ENCODE results near the gene NANOS3.
A peak's percentile ranks its signal among the peaks of the same experiment; 100 is the strongest.

NANOS3 gene

DNA sequence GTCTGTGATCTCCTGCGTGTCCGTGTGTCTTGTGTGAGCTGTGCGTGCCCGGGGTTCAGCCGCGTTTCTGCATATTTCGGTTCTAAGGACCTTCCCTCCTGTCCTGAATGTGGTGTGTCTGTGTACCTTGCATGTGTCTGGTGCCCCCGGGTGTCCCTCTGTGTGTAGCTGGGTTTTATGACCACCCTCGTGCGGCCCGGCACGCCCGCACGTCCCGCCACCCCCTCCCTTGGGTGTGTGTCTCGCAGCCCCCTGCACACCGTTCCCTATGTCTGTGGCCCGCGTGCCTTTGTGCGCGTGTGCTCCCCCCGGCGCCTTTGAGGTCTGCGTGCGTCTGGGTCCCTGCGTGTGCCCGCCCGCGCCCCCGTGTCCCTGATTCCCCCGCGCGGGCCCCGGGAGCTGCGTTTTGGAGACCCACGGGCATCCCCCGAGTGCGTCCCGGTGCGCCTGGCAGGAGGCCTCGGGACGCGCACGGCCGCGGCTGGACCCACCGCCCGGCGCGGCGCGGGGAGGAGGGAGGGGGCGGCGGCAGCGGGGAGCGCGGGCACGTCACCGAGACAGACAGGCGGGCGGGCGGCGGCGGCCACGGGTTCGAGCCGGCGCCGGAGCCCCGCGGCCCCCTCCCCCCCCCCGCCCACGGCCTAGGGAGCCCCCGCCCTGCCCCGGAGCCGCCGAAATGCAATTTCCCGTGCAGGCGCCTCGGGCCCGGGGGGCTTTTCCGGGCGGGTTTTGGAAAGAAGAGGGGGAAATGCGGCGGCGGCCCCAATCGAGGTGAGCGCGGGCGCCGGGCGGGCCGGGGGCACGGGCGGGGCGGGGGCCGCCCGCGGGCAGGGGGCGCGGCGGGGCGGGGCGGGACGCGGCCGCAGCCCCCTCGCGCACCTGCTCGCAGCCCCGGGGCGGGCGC, 12.0 kb upstream of the NANOS3 start:
- no peak for DNase-seq (ENCODE audit: low read depth)

DNA sequence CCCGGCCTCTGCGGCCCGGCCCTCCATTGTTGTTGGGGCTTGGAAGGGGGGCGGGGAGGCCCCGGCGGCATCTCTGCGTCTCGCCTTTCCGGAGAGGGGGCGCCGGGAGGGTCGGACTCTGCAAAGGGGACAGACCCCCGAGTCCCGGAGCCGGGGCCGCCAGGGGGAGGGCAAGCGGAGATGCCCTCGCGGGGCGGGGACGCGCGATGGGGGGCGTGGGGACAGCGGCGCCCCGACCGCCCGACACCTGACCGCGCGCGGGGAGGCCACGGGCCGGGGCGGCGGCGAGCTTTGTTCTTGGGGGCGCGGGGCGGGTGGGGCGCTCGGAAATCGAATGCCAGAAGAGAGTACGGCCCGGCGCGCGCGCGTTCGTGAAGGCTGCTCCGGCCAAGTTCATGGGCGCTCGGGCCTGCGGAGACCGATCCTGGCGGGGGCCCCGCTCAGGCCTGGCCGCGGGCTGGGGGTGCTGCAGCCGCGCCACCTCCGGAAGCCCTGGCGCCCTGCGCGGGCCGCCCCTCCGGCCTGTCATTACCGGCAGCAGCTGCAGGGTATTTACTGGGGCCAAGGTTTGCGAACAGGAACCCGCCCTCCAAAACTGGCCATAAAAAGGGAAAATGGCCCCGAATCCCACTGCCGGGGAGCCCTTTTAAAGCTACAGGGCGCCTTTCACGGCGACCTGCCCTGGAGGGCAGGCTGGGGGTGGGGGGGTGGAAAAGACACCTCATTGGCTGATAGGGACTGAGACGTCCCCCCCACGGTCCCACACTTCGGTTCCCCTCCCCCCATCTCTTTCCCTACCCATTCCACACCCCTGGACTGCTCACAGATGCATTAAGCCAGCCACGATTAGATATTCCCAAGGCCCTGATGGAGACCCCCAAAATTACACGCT, 11.1 kb upstream of the NANOS3 start:
- no peak for DNase-seq (ENCODE audit: low read depth)

DNA sequence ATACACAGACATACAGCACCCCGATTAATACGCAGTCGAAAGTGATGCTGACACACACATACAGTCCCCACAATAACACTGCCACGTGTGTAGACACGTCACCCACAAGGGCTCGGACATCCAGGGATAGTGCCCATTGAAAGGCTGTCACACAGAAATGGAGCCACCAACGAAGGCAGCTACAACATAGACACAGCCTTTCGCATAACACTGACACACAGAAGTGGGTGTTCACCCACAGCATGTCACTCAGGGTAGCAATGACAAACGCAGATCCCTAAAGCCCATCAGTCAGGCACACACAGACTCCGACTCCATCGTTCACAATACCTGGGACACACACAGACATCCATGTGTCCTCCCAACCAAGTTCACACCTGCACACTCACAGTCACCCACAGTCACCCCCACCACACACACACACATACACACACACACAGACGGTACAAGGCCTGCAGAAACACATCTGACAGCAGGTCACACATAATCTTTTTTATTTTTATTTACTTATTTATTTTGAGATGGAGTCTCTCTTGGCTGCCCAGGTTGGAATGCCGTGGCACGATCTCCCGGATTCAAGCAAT, 10.4 kb upstream of the NANOS3 start:
- no peak for DNase-seq (ENCODE audit: low read depth)

- DNase-seq (ENCODE audit: low read depth): no peak
Observed at GRCh38 chr19:13868663-13869062, 8.3 kb upstream of the NANOS3 start.

GRCh38 chr19:13869281-13869680, 7.7 kb upstream of the NANOS3 start:
- DNase-seq (ENCODE audit: low read depth): no peak

DNA sequence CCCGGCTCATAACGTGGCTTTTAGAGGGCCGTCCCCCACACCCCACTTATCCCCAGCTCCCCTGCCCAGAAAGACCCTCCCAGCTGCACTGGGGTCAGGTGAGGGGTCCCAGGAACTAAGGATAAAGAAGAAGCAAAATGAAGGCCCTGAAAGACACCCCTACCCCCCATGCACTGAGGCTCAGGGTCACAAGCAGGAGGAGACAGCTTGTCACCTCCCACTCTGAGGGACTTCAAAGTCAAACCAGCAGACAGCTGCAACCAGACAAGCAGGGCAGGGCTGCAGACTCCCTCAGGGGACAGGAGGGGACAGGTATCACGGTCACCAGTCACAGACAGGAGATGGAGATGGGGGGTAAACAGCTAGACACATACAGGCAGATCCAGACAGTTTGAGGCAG, 6.1 kb upstream of the NANOS3 start:
- DNase-seq (ENCODE audit: low read depth): no peak

DNA sequence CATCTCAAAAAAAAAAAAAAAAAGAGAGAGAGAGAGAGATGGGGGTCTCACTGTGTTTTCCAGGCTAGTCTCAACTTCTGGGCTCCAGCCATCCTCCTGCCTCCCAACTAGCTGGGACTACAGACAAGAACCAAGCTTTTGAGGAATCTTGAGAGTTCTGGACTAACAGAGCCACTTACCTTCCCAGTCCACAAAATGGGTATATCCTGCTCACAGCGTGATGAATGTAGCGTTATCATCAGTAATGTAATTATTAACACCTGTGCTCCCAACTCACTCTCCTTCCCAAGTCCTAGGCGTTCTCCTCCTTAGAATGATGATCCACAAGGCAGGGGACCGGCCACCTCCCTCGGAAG, 4.6 kb upstream of the NANOS3 start:
- DNase-seq (ENCODE audit: low read depth): no peak

DNA sequence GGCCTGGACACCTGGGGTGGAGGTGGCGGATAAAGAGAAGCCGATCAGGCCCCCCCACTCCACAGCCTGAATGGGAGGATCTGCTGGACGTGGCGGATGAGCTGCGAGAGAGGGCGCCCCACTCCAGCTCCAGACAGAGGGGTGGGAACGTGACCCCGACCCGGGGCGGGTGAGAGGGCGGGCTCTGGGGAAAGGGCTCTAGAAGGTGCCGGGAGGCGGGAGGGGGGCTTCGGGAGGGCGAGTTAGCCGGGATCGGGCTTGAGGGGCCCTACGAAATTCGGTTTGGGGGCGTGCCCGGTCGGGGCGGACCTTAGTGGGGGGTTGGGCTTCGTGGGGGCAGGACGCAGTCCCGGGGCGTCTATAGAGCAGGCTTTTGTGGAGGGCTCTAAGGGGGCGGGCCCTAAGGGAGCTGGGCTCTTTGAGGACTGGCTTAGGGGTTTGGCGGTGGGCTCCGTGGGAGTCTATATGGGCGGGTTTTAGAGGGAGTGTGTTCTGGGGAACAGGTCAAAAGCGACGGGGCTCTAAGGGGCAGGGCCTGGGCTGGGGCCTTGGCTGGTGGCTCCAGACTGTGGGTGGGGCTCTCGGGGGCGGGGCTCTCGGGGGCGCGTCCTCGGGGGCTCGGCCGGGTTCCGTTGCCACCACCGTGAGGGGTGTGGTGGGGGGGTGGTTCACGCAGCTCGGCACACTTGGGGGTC, 4.1 kb upstream of the NANOS3 start:
- no peak for DNase-seq (ENCODE audit: low read depth)

DNA sequence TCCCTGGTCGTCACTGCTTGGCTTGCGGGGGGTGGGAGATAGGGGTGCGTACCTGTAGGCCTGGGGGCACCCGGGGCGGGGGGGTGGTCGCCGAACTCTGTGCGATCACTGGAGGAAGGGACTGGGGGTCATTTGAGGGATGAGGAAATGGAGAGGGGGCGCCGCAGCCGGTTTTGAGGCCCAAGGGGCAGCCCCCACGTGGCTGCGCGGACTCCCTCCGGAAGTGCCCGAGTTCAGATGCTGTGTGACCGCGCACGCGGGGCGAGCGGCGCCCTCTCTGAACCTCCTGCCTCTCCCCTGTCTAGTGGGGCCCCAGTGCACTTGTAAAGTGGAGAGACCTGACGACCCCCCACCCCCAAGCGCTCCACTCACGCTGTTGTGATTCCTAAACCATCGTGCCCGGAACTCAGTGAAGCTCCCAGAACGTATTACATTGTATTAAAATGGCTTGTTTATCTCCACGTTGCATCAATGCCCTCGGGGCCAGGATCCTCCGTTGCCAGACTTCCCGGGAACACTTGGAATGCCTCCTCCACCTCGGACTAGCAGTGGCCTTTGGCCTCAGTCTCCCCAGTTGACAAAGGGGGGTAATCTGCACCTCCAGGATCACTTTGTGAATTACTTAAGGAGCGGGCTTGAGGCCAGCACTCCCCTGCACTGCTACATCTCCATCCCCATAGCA, 3.0 kb upstream of the NANOS3 start:
- no peak for DNase-seq (ENCODE audit: low read depth)

DNA sequence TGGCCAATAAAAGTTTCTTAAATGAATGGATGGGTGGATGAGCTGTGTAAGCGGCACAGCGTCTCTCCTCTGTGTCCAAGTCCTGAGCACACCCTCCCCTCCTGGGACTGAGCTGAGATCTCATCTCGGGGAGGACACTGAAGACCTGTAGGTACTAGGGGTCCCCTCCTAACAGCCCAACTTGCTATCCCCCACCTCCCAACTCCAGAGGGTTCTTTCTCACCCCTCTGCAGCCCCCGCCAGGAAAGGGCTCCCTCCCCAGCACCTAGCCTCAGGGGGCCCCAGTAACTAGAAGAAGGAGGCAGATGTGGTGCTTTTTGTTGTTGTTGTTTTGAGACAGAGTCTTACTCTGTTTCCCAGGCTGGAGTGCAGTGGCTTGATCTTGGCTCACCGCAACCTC, 1.1 kb upstream of the NANOS3 start:
- no peak for DNase-seq (ENCODE audit: low read depth)

DNA sequence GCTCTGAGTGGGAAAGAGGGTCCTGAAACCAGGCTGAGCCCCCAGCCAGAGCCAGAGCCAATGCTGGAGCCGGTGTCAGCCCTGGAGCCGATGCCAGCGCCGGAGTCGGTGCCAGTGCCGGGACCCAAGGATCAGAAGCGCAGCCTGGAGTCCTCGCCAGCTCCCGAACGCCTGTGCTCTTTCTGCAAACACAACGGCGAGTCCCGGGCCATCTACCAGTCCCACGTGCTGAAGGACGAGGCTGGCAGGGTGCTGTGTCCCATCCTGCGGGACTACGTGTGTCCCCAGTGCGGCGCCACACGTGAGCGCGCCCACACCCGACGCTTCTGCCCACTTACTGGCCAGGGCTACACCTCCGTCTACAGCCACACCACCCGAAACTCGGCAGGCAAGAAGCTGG, 369 bp downstream of the NANOS3 start:
- DNase-seq (ENCODE audit: low read depth): no peak

DNA sequence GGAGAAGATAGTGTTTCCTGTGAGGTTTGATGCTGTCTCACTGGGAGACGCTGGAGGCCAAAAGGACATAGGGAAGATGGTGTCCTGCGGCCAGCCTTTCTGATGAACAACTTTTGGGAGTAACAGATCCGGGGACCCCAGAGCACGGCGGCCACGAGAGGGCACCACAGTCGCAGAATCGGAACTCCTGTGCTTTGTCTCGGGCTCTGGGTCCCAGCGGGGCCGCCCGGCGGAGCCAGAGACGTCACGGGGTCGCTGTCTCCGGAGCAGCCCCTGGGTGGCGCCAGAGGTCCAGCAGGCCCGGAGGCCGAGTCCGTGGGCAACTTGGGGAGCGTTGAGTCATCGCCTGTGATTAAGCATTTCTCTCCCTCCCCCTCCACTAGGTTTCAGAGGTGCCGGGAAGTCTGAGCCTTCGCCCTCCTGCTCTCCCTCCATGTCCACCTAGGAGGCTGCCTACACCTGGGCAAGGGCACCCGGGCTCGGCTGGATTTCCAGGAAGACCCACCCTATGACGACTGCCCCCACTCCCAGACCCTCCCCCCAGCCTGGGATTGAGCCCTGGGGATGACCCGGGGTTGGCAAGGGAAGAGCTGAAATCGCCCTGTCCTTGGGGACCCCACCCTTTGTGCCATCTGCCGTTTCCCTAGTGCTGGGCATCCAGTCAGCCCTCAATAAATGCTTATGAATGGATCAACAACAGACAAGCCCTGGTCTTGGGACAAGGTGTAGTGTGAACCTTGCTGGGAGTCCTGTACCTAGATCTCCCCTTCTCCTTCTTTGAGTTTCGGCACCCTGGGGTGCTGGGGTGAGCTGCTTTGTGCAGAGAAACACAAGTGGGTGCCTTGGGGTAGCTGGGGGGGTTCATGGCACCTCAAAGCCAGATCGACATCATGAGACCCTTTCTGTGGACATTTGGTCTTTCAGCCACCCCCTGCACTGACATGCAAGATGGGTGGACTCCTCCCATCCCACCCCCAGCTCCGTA, 3.4 kb downstream of the NANOS3 start:
- DNase-seq (ENCODE audit: low read depth): peak; percentile 96

DNA sequence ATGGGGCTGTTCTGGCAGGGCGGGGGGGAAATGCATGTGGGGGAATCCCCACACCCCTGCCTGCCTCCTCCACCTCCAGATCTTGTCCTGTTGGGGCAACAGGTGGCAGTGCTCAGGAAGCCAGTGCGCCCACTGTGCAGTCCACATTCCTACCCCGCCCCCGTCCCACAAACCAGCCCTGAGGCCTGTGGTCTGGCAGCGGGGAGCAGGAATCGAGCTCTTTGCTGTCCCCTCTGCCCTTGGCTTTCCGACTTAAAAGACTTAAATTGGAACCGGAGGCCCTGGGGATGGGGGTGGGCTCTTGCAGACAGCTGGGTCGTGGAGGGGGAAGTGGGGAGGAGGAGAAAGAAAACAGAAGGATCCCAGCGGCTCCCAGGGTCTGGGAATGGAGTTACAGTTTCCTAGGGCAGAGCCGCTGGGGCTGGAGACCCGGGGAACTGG, 4.3 kb downstream of the NANOS3 start:
- DNase-seq (ENCODE audit: low read depth): no peak

- no peak for DNase-seq (ENCODE audit: low read depth)
Observed at GRCh38 chr19:13881692-13882418, 4.9 kb downstream of the NANOS3 start.

- DNase-seq (ENCODE audit: low read depth): no peak
Observed at GRCh38 chr19:13882419-13882795, 5.5 kb downstream of the NANOS3 start.

DNA sequence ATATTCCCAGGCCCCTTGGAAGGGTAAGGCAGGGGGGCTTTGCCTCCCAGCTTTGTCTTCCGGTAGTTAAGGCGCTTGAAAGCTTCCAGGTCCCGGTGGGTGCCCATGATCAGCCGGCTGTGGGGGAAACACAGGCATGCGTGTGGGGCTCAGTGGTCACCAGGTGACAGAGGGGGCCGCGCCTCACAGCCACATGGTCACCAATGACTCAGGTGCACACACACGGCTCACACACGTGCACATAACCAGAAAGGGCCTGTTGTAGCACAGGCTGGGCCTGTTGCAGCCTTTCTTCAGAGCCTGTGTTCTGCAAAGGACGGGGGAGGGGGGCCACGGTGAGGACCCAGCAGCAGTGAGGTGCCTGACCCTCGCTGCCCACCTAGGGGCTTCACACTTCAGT, 5.9 kb downstream of the NANOS3 start:
- no peak for DNase-seq (ENCODE audit: low read depth)

DNA sequence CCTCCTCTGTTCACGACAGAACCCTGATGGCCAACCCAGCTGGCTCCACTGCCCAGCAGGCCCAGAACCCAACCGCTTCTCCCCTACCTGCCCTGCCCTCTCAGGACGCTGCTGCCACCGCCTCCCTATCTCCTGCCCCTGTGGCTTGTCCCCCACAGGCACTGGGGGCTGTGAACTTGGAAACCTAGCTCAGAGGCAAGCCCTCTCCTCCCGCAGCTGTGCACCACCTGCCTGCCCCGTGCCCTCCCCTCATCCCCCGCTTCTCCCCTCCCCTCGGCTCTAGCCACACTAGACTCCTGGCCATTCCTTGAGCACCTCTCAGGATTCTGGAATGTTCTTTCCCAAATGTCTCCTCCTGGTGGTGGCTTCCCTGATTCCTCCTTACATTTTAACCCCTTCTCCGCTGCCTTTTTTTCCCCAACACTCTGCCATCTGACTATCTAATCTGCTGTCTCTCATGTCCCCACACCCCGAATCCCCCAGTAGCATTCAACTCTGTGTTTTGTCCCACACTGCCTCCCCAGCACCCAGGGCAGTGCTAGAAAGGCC, 6.7 kb downstream of the NANOS3 start:
- no peak for DNase-seq (ENCODE audit: low read depth)

DNA sequence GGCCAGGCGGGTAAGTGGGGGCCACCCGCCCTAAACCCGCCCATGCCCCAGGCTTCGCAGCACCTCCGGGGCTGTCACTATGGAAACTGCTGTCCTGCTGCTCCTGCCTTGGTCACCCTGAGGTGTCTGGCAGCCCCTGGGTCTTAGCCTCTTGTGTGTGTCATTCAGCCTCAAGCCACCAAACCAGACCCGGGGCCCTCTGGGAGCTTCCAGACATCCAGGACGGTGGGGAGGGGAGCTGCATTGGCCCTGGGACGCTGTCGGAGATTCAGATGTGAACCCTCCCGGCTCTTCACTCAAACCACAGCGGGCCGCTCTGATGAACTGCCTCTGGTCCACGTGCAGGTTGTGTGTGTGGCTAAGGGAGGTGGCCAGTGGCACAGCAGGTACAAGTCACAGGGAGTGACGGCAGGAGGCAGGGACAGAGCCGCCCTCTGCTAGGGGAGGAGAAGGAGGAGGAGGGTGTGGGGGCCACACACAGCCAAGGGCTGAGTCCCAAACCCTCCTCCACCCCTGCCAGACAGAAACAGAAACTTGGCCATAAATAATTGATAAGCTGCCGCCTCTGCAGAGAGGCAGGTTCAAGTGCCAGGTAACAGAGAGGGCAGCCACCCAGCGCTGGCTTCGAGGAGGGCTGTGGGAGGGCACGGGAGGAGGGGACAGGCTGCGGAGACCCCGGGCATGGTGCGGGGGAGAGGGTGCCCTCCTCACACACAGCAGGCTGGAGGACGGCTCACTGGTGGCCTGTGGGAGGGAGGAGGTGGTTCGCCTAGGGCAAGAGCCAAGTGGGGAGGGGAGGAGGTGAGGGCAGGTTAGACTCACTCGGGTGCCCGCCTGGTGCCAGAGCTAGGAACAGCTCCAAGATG, 8.0 kb downstream of the NANOS3 start:
- no peak for DNase-seq (ENCODE audit: low read depth)
